ENCODE measurements around the gene LRRC49. TPM values are rescaled to one million over a fixed set of nuclear protein-coding genes. Genes with fewer than 3 reads are reported as not detected.

The LRRC49 gene
- total and polyA plus RNA-seq, 2 of the 13 experiments (the other 11 are each of a cell fraction or from before 2014, with no cell fraction given): 0.57 to 1.00 TPM

DNA sequence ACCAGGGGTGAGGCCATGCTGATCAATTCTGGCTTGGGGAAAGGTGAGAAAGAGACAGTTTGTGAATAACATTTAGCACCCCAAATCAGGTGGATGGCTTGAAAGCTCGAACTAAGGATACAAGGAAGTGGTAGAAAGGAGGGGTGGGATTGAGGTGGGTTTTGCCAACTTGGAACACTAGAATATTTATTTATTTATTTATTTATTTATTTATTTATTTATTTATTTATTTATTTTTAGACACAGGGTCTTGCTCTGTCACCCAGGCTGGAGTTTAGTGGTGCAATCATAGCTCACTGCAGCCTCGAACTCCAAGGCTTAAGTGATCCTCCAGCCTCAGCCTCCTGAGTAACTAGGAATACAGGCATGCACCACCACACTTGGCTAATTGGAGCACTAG, 191.6 kb downstream of the LRRC49 start:
- no peaks in the 10 kb centered on the region for H3K36me3 ChIP-seq (replicated peaks in 1 of 2; ENCODE audit: control insufficient read depth in 1 of 2, insufficient read depth in 2 of 2, low read length in 2 of 2)
- ATAC-seq (no peak), FAIRE-seq (no peak), DNase-seq (ENCODE audit: low spot score) (no peak)
- no TSS peak for BruUV-seq (replicated peaks)
- H4K20me1 ChIP-seq (ENCODE audit: insufficient read depth, low read length): no peaks in the 10 kb centered on the region
- H3K4me3 ChIP-seq (replicated peaks in 1 of 3; ENCODE audit: insufficient read depth in 1 of 3, low read depth in 2 of 3, low read length in 3 of 3): no peak overlapping the region
- in situ Hi-C loops (cut with HindIII; ENCODE audit: extremely low pct_ligation_motif_present, low pct_unique_long_range_greater_than_20kb): no loop called here
- H3K9me3 ChIP-seq (ENCODE audit: low read length): no peaks in the 10 kb centered on the region
- no peaks in the 10 kb centered on the region for H3K27me3 ChIP-seq (ENCODE audit: control insufficient read depth in 1 of 2, insufficient read depth in 2 of 2, low read length in 2 of 2)
- WGBS (ENCODE audit: low lambda C conversion rate): 0% methylated on average over 2 of the region's 2 CpGs
- CTCF ChIA-PET (ENCODE audit: low intra/inter-chr PET ratio, low total read pairs): no interaction called here
- POLR2A ChIA-PET: no interaction called here
- intact Hi-C loops (cut with micrococcal nuclease; ENCODE audit: unreplicated experiment): no loop called here
- H3K4me2 ChIP-seq (ENCODE audit: low read depth, low read length): no peak overlapping the region
- no peak for TF ChIP-seq ZNF775 (CRISPR knock-in tag; IDR thresholded peaks at IDR 0.05; ENCODE audit: borderline replicate concordance)
- TF ChIP-seq PLRG1 (conservative IDR thresholded peaks at IDR 0.05): no peak
- no peak for TF ChIP-seq THAP11 (CRISPR knock-in tag; IDR thresholded peaks at IDR 0.05)
- no peak for TF ChIP-seq ZNF367 (CRISPR knock-in tag; IDR thresholded peaks at IDR 0.05; ENCODE audit: borderline replicate concordance)
- TF ChIP-seq HCFC1 (IDR thresholded peaks at IDR 0.05; ENCODE audit: low read depth, low read length): no peak
- TF ChIP-seq ZFP90 (CRISPR knock-in tag; IDR thresholded peaks at IDR 0.05; ENCODE audit: borderline replicate concordance): no peak
- TF ChIP-seq, protein P1, sequence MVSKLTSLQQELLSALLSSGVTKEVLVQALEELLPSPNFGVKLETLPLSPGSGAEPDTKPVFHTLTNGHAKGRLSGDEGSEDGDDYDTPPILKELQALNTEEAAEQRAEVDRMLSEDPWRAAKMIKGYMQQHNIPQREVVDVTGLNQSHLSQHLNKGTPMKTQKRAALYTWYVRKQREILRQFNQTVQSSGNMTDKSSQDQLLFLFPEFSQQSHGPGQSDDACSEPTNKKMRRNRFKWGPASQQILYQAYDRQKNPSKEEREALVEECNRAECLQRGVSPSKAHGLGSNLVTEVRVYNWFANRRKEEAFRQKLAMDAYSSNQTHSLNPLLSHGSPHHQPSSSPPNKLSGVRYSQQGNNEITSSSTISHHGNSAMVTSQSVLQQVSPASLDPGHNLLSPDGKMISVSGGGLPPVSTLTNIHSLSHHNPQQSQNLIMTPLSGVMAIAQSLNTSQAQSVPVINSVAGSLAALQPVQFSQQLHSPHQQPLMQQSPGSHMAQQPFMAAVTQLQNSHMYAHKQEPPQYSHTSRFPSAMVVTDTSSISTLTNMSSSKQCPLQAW (CRISPR knock-in tag; IDR thresholded peaks at IDR 0.05): no peak
- no peak overlapping the region for H3K27ac ChIP-seq (ENCODE audit: extremely low read length, insufficient read depth, low read length)
- H3K4me1 ChIP-seq (ENCODE audit: insufficient read depth, low read length): no peaks in the 10 kb centered on the region
- no peaks in the 10 kb centered on the region for H3K79me2 ChIP-seq (ENCODE audit: insufficient read depth, low read length)
- no peak overlapping the region for H2AFZ ChIP-seq (ENCODE audit: low read length)
- no peak overlapping the region for H3K9ac ChIP-seq (ENCODE audit: insufficient read depth, low read depth, low read length)

DNA sequence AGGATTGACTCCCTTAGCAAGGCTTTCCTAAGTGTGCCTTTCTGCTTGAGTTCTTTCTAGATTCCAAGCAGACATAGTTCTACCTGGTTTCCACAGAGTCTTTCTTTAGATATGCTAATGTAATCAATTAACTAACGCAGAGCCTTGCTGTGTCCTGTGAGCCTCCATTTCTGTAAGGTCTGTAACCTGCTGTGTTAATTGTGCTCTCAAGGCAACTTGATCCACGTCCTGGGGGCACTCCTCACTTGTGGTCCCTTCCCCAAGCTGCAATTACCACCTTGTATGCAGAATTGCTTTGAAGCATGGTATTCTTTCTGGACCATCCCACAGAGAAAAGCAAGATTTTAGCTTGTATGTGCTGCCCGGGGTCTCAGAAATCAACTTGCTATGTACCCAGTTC, 193.2 kb downstream of the LRRC49 start:
- no peak overlapping the region for H3K4me2 ChIP-seq (ENCODE audit: low read depth, low read length)
- no peak for FAIRE-seq
- no peaks in the 10 kb centered on the region for H3K27me3 ChIP-seq (ENCODE audit: control insufficient read depth in 1 of 2, insufficient read depth in 2 of 2, low read length in 2 of 2)
- no peaks in the 10 kb centered on the region for H3K9me3 ChIP-seq (ENCODE audit: low read length)
- no peaks in the 10 kb centered on the region for H3K4me1 ChIP-seq (ENCODE audit: insufficient read depth, low read length)
- no peak overlapping the region for H3K9ac ChIP-seq (ENCODE audit: insufficient read depth, low read depth, low read length)
- no peak overlapping the region for H2AFZ ChIP-seq (ENCODE audit: low read length)
- no peak overlapping the region for H3K4me3 ChIP-seq (replicated peaks in 1 of 3; ENCODE audit: insufficient read depth in 1 of 3, low read depth in 2 of 3, low read length in 3 of 3)
- H3K79me2 ChIP-seq (ENCODE audit: insufficient read depth, low read length): no peaks in the 10 kb centered on the region
- WGBS (ENCODE audit: low lambda C conversion rate): 35% methylated on average over 3 of the region's 3 CpGs
- ChIA-PET POLR2A (no interaction called here), CTCF (ENCODE audit: low intra/inter-chr PET ratio, low total read pairs) (no interaction called here)
- no peaks in the 10 kb centered on the region for H3K36me3 ChIP-seq (replicated peaks in 1 of 2; ENCODE audit: control insufficient read depth in 1 of 2, insufficient read depth in 2 of 2, low read length in 2 of 2)
- intact Hi-C loops (cut with micrococcal nuclease; ENCODE audit: unreplicated experiment): no loop called here
- TF ChIP-seq, protein P2, sequence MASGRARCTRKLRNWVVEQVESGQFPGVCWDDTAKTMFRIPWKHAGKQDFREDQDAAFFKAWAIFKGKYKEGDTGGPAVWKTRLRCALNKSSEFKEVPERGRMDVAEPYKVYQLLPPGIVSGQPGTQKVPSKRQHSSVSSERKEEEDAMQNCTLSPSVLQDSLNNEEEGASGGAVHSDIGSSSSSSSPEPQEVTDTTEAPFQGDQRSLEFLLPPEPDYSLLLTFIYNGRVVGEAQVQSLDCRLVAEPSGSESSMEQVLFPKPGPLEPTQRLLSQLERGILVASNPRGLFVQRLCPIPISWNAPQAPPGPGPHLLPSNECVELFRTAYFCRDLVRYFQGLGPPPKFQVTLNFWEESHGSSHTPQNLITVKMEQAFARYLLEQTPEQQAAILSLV (CRISPR knock-in tag; IDR thresholded peaks at IDR 0.05; ENCODE audit: borderline replicate concordance): no peak
- TF ChIP-seq ZNF343 (CRISPR knock-in tag; IDR thresholded peaks at IDR 0.05): no peak
- TF ChIP-seq, protein P3, sequence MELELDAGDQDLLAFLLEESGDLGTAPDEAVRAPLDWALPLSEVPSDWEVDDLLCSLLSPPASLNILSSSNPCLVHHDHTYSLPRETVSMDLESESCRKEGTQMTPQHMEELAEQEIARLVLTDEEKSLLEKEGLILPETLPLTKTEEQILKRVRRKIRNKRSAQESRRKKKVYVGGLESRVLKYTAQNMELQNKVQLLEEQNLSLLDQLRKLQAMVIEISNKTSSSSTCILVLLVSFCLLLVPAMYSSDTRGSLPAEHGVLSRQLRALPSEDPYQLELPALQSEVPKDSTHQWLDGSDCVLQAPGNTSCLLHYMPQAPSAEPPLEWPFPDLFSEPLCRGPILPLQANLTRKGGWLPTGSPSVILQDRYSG (CRISPR knock-in tag; IDR thresholded peaks at IDR 0.05): no peak
- no peak for TF ChIP-seq SSRP1 (CRISPR knock-in tag; IDR thresholded peaks at IDR 0.05)
- TF ChIP-seq RORA (CRISPR knock-in tag; IDR thresholded peaks at IDR 0.05): no peak
- TF ChIP-seq WIZ (CRISPR knock-in tag; IDR thresholded peaks at IDR 0.05): no peak
- H4K20me1 ChIP-seq (ENCODE audit: insufficient read depth, low read length): no peaks in the 10 kb centered on the region
- no TSS peak for BruUV-seq (replicated peaks)
- no peak for DNase-seq (ENCODE audit: low spot score)
- H3K27ac ChIP-seq (ENCODE audit: extremely low read length, insufficient read depth, low read length): no peak overlapping the region
- ATAC-seq: no peak
- in situ Hi-C loops (cut with HindIII; ENCODE audit: extremely low pct_ligation_motif_present, low pct_unique_long_range_greater_than_20kb): no loop called here

Data from HepG2 (cell line).